Limb (tissue), 2 donors: Measurements from ENCODE around the gene ARHGAP26.

Source experiments
- DNase-seq, 2 donors: peaks; one replicate each; pipeline ENCODE4 v3.0.0-alpha.2; 2016; ENCODE audit errors: extremely low spot score in 2 of 2

ARHGAP26 gene

GRCh38 chr5:143234162-143234842 lies 464.1 kb downstream of the ARHGAP26 start:
- no peak for DNase-seq

- DNase-seq = peak in 1 of 2 donors; percentile 19
Measured at GRCh38 chr5:143235423-143235822, 465.2 kb downstream of the ARHGAP26 start.

- DNase-seq = peak in 1 of 2 donors; percentile 2
Measured at GRCh38 chr5:143236682-143237081, 466.5 kb downstream of the ARHGAP26 start.

GRCh38 chr5:143237664-143238063 lies 467.5 kb downstream of the ARHGAP26 start:
- DNase-seq = peak in 1 of 2 donors; percentile 9

- DNase-seq = no peak
Measured at GRCh38 chr5:143238620-143239019, 468.4 kb downstream of the ARHGAP26 start.

GRCh38 chr5:143239882-143240518 lies 469.8 kb downstream of the ARHGAP26 start:
- no peak for DNase-seq

- DNase-seq = no peak
Measured at GRCh38 chr5:143241892-143242291, 471.7 kb downstream of the ARHGAP26 start.

- no peak for DNase-seq
Measured at GRCh38 chr5:143243103-143243502, 472.9 kb downstream of the ARHGAP26 start.

GRCh38 chr5:143244000-143244736 lies 474.0 kb downstream of the ARHGAP26 start:
- peak; percentile 41 to 76 for DNase-seq

GRCh38 chr5:143244990-143245389 lies 474.8 kb downstream of the ARHGAP26 start:
- no peak for DNase-seq

GRCh38 chr5:143245929-143246561 lies 475.9 kb downstream of the ARHGAP26 start:
- no peak for DNase-seq

- no peak for DNase-seq
Measured at GRCh38 chr5:143247134-143247815, 477.1 kb downstream of the ARHGAP26 start.

- no peak for DNase-seq
Measured at GRCh38 chr5:143248391-143248790, 478.2 kb downstream of the ARHGAP26 start.

- no peak for DNase-seq
Measured at GRCh38 chr5:143248822-143249579, 478.8 kb downstream of the ARHGAP26 start.

- no peak for DNase-seq
Measured at GRCh38 chr5:143249851-143250250, 479.7 kb downstream of the ARHGAP26 start.

GRCh38 chr5:143251190-143251589 lies 481.0 kb downstream of the ARHGAP26 start:
- DNase-seq = no peak

GRCh38 chr5:143251946-143252345 lies 481.8 kb downstream of the ARHGAP26 start:
- no peak for DNase-seq

GRCh38 chr5:143254819-143255218 lies 484.6 kb downstream of the ARHGAP26 start:
- no peak for DNase-seq

GRCh38 chr5:143258559-143259253 lies 488.5 kb downstream of the ARHGAP26 start:
- DNase-seq = no peak

GRCh38 chr5:143259254-143259605 lies 489.1 kb downstream of the ARHGAP26 start:
- no peak for DNase-seq
